NCI-H2081 treated with DMSO at 0.1 percent for 48 hours (cell line): ENCODE measurements around the gene LYPD6B.
A peak's percentile ranks its signal among the peaks of the same experiment; 100 is the strongest.

Source experiments
- DNase-seq: peaks from one replicate; lab custom pipeline; 2025; lab: John Stamatoyannopoulos, UW

Gene LYPD6B

GRCh38 chr2:149012545-149012944 is 26.0 kb upstream of the LYPD6B start:
- DNase-seq = no peak

DNA sequence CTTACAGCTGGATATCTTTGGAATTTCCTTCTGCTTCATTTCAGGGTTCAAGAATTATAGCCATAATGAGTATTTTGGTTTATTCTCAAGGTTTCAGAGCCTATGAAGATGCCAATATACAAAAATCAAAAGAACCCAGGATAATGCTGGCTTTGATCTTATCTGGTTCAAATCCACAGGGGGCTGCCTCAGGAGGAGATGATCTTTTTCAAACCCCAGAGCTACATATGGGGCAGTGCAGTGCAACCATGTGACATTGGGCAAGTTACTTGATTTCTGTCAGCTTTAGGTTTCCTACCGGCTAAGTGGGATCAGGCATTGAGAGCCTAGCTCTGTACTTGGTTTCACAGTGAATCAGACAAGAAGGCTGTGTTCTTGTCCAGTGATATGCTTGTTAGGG is 23.0 kb upstream of the LYPD6B start:
- DNase-seq = no peak

GRCh38 chr2:149015926-149016563 is 22.5 kb upstream of the LYPD6B start:
- DNase-seq = no peak

- peak; percentile 30 for DNase-seq
Measured at GRCh38 chr2:149017116-149017985, 21.1 kb upstream of the LYPD6B start.

DNA sequence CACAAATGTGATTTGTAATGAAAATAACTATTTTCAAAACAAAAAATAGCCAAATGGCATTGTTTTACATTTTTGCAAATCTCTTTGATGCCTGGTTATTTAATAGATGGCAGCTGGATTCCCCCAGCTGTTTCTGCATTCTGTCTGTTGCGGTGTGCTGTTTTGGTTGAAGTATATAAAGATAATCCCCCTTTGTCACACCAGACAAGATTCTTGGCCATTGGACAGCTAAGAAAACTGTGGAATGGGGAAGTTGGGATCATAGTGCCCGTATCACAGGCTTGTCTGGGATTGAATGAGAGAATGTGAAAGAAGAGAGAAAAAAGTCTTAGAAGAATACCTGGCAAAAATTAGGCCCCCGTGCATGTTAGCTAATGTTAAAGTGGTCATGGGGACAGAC is 19.5 kb upstream of the LYPD6B start:
- DNase-seq = no peak

DNA sequence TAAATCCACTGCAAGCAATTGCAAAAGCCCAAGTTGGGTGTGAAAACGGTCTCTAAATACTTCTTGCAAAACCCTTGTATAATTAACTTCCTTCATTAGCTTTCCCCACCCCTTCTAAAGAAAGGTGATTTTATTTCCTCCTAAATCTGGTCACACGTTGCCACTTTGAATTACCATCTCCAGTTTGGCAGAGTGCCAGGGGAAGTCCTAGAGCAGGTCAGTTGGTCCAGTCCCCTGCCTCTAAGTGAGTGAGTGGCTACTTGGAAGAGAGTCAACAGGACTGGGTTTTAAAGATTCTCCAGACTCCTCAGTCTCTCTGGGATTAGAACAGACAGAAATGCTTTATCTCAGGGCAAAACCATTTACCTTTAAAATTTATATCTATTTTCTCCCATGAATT is 18.7 kb upstream of the LYPD6B start:
- no peak for DNase-seq

GRCh38 chr2:149020432-149020851 is 18.1 kb upstream of the LYPD6B start:
- DNase-seq = no peak

DNA sequence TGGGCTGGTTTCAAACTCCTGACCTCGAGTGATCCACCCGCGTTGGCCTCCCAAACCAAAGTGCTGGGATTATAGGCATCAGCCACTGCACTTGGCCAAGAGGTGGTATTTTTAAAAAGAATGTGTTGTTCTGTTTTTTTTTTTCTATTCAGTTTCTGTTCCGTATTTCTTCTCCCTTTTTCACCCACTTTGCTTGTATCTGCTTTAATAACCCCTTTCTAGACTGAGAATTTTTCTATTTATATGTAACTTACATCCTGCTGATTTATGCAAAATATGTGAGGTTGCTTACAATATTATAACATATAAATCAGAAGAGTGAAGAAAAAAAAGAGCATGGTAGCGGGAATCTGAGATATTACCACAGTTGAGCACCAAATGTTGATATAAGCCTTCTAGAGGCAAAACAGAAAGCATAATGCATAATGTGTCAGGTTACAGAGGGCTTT is 17.2 kb upstream of the LYPD6B start:
- no peak for DNase-seq

DNA sequence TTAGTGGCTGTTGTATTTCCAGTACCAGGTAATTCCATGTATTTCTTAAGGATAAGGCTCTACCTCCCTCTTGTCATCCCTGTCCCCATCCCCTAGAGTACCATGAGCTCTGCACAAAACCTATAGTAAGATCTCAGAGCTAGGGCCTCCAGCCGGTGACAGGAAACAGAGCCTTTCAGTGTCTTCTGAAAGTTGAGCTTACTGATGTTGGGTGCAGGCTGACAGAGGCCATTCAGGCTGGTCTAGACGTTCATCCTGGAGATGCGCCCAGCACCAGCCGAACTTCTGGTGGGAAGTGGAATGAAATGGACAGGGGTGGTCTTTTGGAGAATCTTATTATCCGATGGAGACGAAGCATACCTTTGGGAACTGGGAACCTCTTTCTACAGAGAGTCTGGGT is 16.7 kb upstream of the LYPD6B start:
- DNase-seq = no peak

DNA sequence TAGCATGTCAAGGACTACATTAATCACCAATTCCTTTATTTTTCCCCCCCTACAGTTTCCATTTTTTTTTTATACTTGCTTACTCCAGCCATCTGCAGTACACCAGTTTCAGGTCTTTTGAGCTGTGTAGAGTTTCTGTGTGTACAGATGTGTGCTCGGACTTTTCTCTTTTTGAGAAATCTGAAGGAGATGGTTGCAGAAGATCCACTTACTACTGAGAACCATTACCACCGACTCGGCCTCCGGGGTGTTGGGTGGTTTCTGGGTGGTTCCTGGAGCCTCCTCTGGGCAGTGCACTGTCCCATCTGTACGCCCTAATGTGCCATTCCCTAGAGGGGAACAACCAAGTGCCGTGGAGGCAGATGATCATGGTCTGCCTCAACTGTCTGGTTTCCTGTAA is 15.4 kb upstream of the LYPD6B start:
- DNase-seq = no peak

DNA sequence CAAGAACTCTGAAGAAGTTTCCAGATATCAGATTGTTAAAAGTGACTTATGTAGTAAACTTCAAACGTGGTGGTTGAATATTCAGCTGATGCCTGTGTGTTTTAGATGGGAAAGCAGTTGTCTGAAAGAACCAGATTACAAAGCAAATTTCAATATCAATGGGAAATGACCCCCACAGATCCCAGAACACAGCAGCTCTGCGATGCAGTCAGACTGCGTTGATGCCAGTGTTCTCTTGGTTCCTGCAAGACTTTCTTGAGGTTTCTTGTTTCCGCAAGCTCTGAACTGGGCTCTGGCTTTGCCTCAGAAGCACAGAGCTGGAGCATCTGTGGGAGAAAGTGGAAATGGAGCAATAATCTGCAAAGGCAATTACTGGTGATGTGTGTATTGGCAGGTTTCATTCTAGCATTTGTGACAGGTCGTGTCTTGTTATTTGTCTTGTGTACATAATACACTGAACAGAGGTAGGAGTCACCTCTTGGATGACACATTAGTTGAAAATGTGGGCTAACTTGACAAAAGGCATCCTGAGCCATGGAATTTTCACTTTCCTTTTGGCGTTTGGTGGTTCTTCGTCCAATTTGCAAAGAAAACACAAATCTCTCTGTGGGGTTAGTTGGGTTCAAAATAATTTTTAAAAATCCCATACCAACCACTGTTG is 10.8 kb upstream of the LYPD6B start:
- no peak for DNase-seq

GRCh38 chr2:149028377-149028776 is 10.1 kb upstream of the LYPD6B start:
- DNase-seq = no peak

- DNase-seq = no peak
Measured at GRCh38 chr2:149028891-149029290, 9.6 kb upstream of the LYPD6B start.

DNA sequence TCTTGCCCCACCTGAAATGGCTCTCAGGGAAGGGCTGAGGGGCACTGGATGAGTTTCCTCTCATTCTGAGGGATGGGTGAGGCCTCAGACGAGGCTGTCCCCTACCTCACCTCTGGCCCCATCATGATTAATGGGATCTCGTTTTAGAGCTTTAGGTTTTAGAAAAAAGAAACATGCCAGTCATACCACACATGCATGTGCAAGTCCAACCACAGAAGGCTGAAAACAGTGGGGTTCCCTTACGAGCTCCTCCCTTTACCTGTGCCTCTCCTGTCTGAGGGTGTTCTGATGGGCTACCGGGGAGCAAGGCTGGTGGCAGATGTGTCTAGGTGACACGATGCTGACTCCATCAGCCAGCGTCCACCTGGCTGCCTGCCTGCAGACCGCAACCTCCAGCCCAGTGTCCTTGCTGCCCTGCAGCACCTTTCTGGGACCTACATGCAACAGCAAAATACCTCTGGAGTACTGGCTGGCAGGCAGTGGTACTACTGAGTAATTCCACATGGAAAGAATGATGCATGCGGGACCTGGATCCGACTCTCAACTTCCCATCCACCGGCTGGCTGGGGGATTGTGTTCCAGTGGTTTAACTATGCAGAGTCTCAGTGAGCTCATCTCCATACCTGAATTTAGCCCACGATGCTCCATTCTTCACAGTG is 9.1 kb upstream of the LYPD6B start:
- DNase-seq = no peak

DNA sequence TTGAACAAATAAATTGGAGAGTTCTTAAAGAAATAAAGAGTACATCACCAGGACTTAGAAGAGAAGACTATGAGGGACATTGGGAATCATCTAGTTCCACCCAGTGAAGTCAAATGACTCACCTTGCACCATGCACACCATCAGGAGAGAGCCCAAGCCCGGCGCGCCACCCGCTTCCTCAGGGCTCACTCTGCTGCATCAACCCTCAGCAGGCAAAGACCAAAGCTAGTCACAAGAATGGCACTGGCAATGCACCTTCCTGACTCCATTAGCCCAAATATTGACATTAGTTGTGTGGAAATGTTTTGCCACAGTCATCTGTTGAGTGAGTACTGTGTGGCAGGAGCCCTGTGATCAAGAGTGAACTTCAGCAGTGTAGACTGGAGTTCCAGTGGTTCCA is 7.1 kb upstream of the LYPD6B start:
- no peak for DNase-seq

GRCh38 chr2:149033716-149034115 is 4.8 kb upstream of the LYPD6B start:
- peak; percentile 57 for DNase-seq

GRCh38 chr2:149034406-149034805 is 4.1 kb upstream of the LYPD6B start:
- no peak for DNase-seq

GRCh38 chr2:149036507-149037293 is 1.8 kb upstream of the LYPD6B start:
- no peak for DNase-seq

DNA sequence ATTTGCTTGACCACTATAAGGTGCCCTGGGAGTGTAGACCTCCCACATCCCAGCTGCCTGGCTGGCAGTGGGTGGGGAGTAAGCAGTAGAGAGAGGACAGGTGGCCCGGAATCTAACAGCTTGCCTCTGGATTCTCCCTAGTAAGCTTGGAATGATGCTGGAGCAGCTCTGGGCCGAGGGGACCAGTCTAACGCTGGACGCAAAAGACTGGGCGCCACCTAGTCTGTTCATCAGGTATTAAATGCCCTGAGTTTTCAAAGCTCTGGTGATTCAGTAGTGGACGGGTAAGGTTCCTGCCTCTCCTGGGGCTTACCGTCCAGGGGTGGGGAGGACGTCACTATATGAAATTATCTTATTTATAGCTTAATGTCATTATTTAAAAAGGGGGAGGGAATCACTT is 648 bp upstream of the LYPD6B start:
- no peak for DNase-seq

DNA sequence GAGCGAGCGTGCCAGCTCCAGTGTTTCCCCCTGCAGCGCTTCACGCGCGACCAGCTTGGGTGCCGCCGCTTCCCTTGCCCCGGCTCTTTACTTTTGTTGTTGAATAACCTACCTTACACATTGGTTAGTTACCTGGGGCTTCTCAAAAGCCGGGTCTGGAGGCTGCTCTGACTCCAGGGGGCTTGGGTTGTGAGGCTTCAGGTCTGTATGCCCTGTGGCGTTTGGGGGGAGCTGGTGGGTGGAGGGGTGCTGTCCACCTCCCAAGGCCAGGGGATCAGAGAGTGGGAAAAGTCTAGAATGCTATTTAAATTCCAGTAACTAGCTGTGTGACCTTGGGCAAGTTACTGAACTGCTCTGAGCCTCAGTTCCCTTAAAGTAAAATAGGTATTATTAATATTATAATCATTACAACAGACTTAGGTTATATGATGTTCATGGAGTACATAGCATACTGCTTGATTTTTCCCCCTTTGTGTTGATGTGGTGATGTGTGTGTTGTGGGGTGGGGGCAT is 770 bp downstream of the LYPD6B start:
- DNase-seq = no peak

GRCh38 chr2:149040451-149040850 is 2.0 kb downstream of the LYPD6B start:
- DNase-seq = no peak
